Esophagus muscularis mucosa (tissue), 4 donors: ENCODE results near the gene TMEM218. TPM values are rescaled to one million over a fixed set of nuclear protein-coding genes. Genes with fewer than 3 reads are reported as not detected.

Experiments
- DNase-seq: peaks from one replicate; pipeline ENCODE4 v3.0.0-alpha.2; 2017; ENCODE audit errors: extremely low spot score
- H3K27ac ChIP-seq, 4 donors: fragments of 200-600 bp; sonication (generic); replicated peaks in 1 of 4; 1 replicate in 3 of 4; 2 replicates in 1 of 4; pipeline ENCODE4 v1.5.1; 2016 to 2019; ENCODE audit warnings: mild to moderate bottlenecking in 1 of 4
- H3K27me3 ChIP-seq, 4 donors: fragments of 200-600 bp; sonication (generic); one replicate each; pipeline versions ENCODE4 v1.5.1 to v1.6.0; 2016 to 2019
- H3K36me3 ChIP-seq, 4 donors: fragments of 200-600 bp; sonication (generic); one replicate each; pipeline ENCODE4 v1.5.1; 2016 to 2019
- H3K4me1 ChIP-seq, 4 donors: fragments of 200-600 bp; sonication (generic); one replicate each; pipeline ENCODE4 v1.5.1; 2016 to 2019
- H3K4me3 ChIP-seq, 4 donors: fragments of 200-600 bp; sonication (generic); 1 replicate in 2 of 4; 2 replicates in 2 of 4; pipeline ENCODE4 v1.5.1; 2016 to 2019; ENCODE audit warnings: mild to moderate bottlenecking in 4 of 4, moderate library complexity in 1 of 4
- H3K9me3 ChIP-seq, 4 donors: fragments of 200-600 bp; sonication (generic); 1 replicate in 3 of 4; 2 replicates in 1 of 4; pipeline ENCODE4 v1.5.1; 2016 to 2019
- CTCF ChIP-seq, 3 experiments: fragments of 200-600 bp in 2 of 3; fragments of 450-650 bp in 1 of 3; sonication (generic) in 2 of 3; IDR thresholded peaks; one replicate each; pipeline ENCODE4 v1.5.1; 2017 to 2019; ENCODE audit warnings: antibody characterized with exemption in 3 of 3, mild to moderate bottlenecking in 2 of 3, moderate library complexity in 1 of 3
- EP300 ChIP-seq: sonication (generic); formaldehyde crosslinking; IDR thresholded peaks from one replicate; pipeline ENCODE4 v1.6.1; 2017; ENCODE audit warnings: antibody characterized with exemption
- POLR2A ChIP-seq: fragments of 450-650 bp; IDR thresholded peaks from one replicate; pipeline ENCODE4 v1.6.1; 2017; ENCODE audit warnings: antibody characterized with exemption, moderate library complexity, mild to moderate bottlenecking, low read depth
- POLR2AphosphoS5 ChIP-seq, 2 donors: sonication (generic); formaldehyde crosslinking; IDR thresholded peaks; one replicate each; pipeline ENCODE4 v1.6.1; 2017; ENCODE audit warnings: antibody characterized with exemption in 2 of 2
- WGBS: methylation state at CpG from one replicate; pipeline ENCODE4 v1.1.5; 2018; 5-methylcytosine and 5-hydroxymethylcytosine counted together
- intact Hi-C: fragments of 100-400 bp; cut with DNase I; formaldehyde crosslinking; loops from one replicate; pipeline ENCODE4 v1.15.1; 2023
- total RNA-seq, 4 donors: library from RNA; depleted of rRNA; stranded (reverse); fragments of >200 nt; gene quantifications; one replicate each; pipeline versions ENCODE4 v1.1.0 to v1.2.1, GENCODE V29; 2016

TMEM218 gene
- total RNA-seq, 4 donors from 2014 or later = 13.1 to 20.4 (median 15.5) TPM

- TF ChIP-seq POLR2AphosphoS5 (IDR thresholded peaks at IDR 0.05) (no peak), EP300 (no peak), CTCF (IDR thresholded peaks at IDR 0.05) (no peak), POLR2A (no peak)
- H3K9me3 ChIP-seq = no peaks in the 10 kb centered on the region
- no peak overlapping the region for H3K27ac ChIP-seq
- WGBS = 80% methylated on average over 4 of the region's 4 CpGs
- H3K4me3 ChIP-seq = no peak overlapping the region
- intact Hi-C loops = no loop called here
- no peak for DNase-seq
- no peaks in the 10 kb centered on the region for H3K27me3 ChIP-seq
- H3K36me3 ChIP-seq = peaks cover 15 to 38% (median 30%) of the 10 kb centered on the region in 4 donors
- peaks cover 3 to 7% (median 6%) of the 10 kb centered on the region in 4 donors for H3K4me1 ChIP-seq
These were observed 17.9 kb downstream of the TMEM218 start for GRCh38 chr11:125093502-125093901.

DNA sequence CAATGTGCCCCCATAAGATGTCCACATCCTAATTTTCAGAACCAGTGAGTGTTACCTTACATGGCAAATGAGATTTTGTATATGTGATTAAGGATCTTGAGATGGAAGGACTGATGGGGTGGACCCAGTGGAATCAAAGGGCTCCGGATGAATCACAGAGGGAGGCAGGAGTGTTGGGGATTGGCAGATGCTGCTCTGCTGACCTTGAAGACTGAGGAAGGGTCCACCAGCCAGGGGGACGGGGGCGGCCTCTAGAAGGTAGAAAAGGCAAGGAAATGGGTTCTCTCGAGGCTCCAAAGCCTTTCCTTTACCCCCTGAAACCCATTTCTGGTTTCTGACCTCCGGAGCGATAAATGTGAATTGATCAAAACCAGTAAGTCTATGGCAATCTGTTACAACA is 18.8 kb downstream of the TMEM218 start:
- 87% methylated on average over 6 of the region's 6 CpGs for WGBS
- H3K27ac ChIP-seq = no peak overlapping the region

GRCh38 chr11:125091877-125092664 is 19.4 kb downstream of the TMEM218 start:
- Histone ChIP-seq H3K4me3 (no peak overlapping the region), H3K27me3 (no peaks in the 10 kb centered on the region), H3K36me3 (peaks cover 9 to 23% (median 18%) of the 10 kb centered on the region in 4 donors), H3K27ac (no peak overlapping the region), H3K9me3 (no peaks in the 10 kb centered on the region), H3K4me1 (peaks cover 3 to 7% (median 6%) of the 10 kb centered on the region in 4 donors)
- no peak for DNase-seq
- WGBS = 88% methylated on average over 6 of the region's 6 CpGs
- TF ChIP-seq POLR2AphosphoS5 (IDR thresholded peaks at IDR 0.05) (no peak), POLR2A (no peak), CTCF (IDR thresholded peaks at IDR 0.05) (no peak), EP300 (no peak)
- intact Hi-C loops = no loop called here

More for the DNA sequence above, 18.8 kb downstream of the TMEM218 start:
- Histone ChIP-seq H3K4me1 (peaks cover 3 to 7% (median 6%) of the 10 kb centered on the region in 4 donors), H3K9me3 (no peaks in the 10 kb centered on the region), H3K4me3 (no peak overlapping the region), H3K36me3 (peaks cover 11 to 29% (median 24%) of the 10 kb centered on the region in 4 donors), H3K27me3 (no peaks in the 10 kb centered on the region)
- TF ChIP-seq POLR2A (no peak), POLR2AphosphoS5 (IDR thresholded peaks at IDR 0.05) (no peak), CTCF (IDR thresholded peaks at IDR 0.05) (no peak), EP300 (no peak)
- DNase-seq = no peak
- intact Hi-C loops = no loop called here

DNA sequence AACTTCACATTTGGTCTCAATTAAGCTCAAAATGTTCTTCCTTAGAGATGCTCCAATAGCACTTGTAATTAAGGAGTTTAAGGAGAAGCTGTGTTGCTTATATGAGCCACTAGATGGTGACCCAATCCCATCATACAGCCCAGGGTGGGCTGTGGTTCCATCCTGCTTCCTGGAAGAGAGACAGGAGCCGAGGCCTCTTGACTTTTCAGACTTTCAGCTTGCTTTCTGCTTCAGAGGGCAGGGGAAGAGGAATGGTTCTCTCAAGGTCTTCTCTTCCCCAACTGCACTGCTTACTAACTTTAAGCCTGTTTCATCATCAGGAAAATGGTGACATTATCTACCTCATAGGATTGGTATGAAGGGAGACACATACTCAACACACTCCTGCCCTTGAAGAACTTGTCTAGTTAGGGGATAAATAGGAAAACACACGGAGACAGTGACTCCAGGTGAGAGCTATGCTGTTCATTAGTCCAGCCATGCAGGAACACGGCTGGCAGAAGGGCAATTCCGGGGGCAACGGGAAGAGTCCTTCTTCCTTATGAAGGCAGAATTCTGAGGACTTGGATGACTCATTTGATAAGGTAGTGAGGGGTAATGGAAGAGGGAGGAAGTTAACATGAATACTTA is 20.1 kb downstream of the TMEM218 start:
- H3K27ac ChIP-seq = no peak overlapping the region
- intact Hi-C loops = no loop called here
- no peak overlapping the region for H3K4me3 ChIP-seq
- peaks cover 3 to 7% (median 6%) of the 10 kb centered on the region in 4 donors for H3K4me1 ChIP-seq
- H3K9me3 ChIP-seq = no peaks in the 10 kb centered on the region
- 53% methylated on average over 5 of the region's 5 CpGs for WGBS
- H3K27me3 ChIP-seq = no peaks in the 10 kb centered on the region
- no peak for DNase-seq
- peaks cover 4 to 16% (median 13%) of the 10 kb centered on the region in 4 donors for H3K36me3 ChIP-seq
- TF ChIP-seq CTCF (IDR thresholded peaks at IDR 0.05) (peak; percentile 46 to 55 (median 46)), POLR2AphosphoS5 (IDR thresholded peaks at IDR 0.05) (no peak), POLR2A (no peak), EP300 (no peak)
